GM13976 (cell line): ENCODE measurements around the gene GPR3.
A peak's percentile ranks its signal among the peaks of the same experiment; 100 is the strongest.

Experiments used
- DNase-seq: peaks from one replicate; pipeline ENCODE4 v3.0.0; 2012; ENCODE audit warnings: low spot score
- CTCF ChIP-seq: IDR thresholded peaks from 2 replicates; pipeline ENCODE4 v1.5.1; 2012; ENCODE audit warnings: borderline replicate concordance, mild to moderate bottlenecking; ENCODE audit not compliant: insufficient read depth; ENCODE audit errors: extremely low read depth, missing control alignments, control extremely low read depth
- in situ Hi-C: fragments of 300-500 bp; cut with MboI; formaldehyde crosslinking; loops from one replicate; pipeline ENCODE4 v1.12.0; 2022; ENCODE audit warnings: low sequenced_read_pairs, mixed read lengths, inconsistent platforms; ENCODE audit not compliant: unreplicated experiment

GPR3 gene

DNA sequence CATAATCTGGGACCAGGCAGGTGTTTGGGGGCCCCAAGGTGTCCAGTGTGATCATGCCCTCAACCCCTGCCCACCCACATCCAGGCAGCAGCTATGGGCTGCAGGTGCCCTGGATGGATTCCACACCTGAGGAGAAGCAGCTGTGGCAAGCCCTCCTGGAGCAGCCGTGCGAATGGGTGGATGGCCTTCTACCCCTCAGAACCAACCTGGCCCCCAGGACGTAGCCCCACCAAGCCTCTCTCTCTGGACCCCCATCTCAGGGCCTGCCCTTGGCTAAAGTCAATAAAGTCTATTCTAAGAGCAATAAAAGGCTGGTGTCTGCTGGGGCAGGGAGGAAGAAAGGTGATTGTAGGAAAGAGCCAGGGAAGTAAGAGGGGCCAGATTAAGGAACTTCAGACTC lies 38.8 kb upstream of the GPR3 start:
- in situ Hi-C loops: no loop called here
- no peak for DNase-seq
- TF ChIP-seq CTCF: no peak

DNA sequence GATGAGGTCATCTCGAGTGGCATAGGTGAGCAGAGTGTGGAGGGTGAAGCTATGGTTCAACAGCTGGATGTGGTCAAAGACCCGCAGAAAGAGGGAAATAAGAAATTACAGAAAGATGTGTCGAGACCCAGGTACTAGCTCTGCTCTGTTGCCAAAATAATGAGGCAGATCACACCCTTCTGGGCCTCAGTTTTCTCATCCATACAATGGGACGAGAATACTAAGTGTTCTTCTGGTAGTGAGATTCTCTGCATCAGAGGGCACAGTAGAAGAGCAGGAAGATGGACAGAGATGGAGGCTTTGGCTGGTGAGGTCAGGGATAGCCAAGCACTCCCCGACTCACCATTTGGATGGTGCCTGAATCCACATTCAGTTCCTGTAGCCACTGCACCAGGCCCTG lies 36.7 kb upstream of the GPR3 start:
- no peak for TF ChIP-seq CTCF
- in situ Hi-C loops: no loop called here
- DNase-seq: no peak

DNA sequence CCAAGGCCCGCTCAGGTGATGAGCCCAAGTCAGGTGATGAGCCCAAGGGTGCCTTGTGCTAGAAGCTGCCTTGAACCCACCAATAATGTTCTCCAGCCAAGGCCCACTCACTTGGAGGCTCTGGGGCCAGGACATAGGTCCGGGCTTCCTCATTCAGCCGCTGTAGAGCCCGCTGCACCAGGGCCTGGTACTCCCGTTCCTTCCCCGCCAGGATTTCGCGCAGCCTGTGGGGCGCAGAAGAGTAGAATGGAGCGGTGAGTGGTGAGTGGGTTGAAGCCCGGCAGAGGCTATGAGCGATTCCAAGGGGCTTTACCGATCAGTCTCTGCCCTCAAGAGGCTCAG lies 36.2 kb upstream of the GPR3 start:
- no peak for TF ChIP-seq CTCF
- no peak for DNase-seq
- in situ Hi-C loops: no loop called here

DNA sequence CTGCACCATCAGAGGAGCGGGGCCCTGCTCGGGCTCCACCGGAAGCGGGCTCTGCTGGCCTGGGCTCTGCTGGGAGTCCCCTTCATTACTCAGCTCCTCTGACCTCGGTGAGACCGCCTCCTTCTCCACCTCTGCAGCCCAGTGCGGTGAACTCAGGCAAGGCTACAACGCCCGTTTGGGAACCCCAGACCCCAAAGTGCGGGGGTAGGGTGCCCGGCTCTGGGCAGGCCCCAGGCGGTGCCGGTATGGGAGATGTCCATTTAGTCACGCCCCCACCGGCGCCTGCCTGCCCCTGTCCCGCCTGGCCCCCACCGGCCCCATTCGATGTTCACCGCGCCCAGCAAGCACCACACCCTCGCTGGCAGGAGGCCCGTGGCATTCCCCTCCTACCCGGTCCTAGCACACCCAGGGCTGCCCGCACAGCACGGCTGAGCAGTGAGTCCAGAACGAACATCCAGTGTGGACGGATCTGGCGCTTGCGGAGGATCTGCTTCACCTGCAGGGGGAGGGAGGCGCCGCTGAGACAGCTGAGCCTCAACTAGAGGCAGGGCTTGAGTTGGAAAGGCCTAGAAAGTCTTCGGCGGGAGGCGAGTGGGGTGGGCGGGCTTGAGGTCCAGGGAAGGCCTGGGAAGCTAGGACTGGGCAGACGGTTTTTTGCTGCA lies 35.7 kb upstream of the GPR3 start:
- in situ Hi-C loops: no loop called here
- DNase-seq: no peak

GRCh38 chr1:27357281-27358037 lies 35.0 kb upstream of the GPR3 start:
- in situ Hi-C loops: no loop called here
- peak; percentile 97 for DNase-seq
- TF ChIP-seq CTCF: peak; percentile 92

More for the DNA sequence above, 35.7 kb upstream of the GPR3 start:
- TF ChIP-seq CTCF: no peak

DNA sequence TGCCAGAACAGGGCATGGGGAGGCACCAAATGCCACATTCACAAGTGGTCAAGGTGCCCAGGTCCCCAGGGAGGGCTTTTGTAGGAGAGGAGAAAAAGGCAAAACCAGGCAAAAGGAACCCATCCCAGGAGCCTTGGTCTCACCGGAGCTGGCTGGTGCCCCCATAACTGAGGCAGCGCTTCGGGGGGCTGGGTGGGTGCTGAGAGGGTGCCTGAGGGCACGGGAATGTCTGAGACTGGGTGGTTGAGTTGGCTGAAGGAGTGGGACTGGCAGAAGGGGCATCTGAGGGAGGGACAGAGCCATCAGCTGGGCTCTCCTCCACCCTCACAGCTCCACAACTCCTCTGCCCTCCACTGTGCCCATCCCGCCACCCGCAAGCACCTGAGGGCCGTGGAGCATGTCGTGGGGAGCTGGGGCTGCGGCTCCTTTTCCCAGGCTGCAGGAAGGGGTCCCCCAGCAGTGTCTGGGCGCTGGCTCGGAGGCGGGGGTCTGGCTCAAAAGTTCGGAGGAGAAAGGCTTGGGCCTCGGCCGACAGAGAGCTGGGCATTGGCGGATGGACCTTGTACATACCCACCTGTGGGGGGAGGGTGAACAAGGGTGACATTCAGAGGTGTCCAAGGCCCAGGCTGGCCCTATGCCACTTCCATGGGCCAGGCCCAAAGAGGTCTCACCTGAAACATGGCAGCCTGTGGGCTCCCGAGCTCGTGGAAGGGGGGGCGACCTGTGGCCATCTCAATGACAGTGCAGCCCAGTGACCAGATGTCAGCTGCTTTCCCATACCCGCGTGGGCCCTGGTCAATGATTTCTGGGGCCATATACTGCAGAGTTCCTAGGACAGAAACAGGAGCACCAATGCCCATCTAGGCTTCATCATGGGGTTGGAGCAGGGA lies 34.1 kb upstream of the GPR3 start:
- TF ChIP-seq CTCF: no peak
- in situ Hi-C loops: no loop called here

More for the DNA sequence above, 34.1 kb upstream of the GPR3 start:
- DNase-seq: no peak
